HG03354 (cell line): ENCODE data around the gene RAB7B.

ENCODE experiments used
- ATAC-seq: cut with Tn5 transposase; IDR thresholded peaks from one replicate; pipeline ENCODE4 v1.9.1; 2021; ENCODE audit warnings: mild to moderate bottlenecking; ENCODE audit not compliant: unreplicated experiment, poor library complexity, severe bottlenecking

Gene RAB7B

GRCh38 chr1:206025283-206025820, 22.2 kb upstream of the RAB7B start:
- no peak for ATAC-seq

- no peak for ATAC-seq
Measured at GRCh38 chr1:206023695-206024094, 20.5 kb upstream of the RAB7B start, which contains the start of gene CTSE. Gene CTSE (minus strand): TSS chr1:206023895. CDS start chr1:206023791, 104 bp downstream.

GRCh38 chr1:206022766-206023165, 19.6 kb upstream of the RAB7B start:
- ATAC-seq = no peak

DNA sequence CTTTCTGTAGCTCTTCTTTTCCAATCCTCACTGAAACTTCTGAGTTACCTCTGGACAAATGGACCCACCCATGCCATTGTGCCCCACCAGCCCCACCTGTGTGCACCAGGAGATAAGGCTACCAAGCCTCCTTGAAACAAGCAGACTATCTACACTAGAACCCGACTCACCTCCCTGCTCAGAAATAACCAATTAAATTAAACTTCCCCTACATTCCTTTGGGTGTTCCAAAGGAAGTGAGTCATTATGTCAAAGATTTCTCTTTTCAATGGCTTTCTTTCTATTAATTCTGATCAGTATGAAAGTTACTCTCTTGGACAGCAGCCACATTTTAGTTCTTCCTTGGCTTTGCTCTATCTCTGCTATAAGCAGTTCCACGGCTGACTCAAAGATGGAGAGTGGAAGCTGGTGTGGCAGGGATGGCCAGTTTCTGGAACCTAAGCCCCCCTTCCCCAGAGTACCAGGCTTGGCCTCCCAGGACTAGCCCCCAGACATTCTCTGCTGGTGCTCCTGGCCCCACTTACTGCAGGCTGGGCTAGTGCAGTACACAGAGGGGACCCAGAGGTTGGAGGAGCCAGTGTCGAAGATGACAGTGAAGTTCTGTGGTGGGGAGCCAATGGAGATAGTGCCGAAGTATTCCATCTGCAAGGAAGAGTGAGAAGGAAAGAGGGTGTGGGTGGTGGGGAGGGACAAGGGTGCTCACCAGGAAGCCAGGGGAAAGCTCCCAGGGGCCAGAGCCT, 18.6 kb upstream of the RAB7B start:
- no peak for ATAC-seq

- no peak for ATAC-seq
Measured at GRCh38 chr1:206021008-206021625, 17.9 kb upstream of the RAB7B start.

GRCh38 chr1:206020393-206021007, 17.3 kb upstream of the RAB7B start:
- ATAC-seq = no peak

DNA sequence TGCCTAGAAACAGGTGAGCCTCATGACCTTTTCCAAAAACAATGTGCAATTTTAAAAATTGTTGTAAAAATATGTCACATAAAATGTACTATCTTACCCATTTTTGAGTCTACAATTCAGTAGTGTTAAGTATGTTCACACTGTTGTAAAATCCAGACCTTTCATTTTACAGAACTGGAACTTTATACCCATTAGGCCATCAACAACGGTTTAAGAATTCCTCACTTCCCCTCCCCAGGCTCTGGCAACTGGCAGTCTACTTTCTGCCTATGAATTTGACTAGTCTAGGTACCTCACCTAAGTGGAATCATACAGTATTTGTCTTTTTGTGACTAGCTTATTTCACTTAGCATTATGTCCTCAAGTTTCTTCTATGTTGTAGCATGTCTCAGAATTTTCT, 11.9 kb upstream of the RAB7B start:
- no peak for ATAC-seq

DNA sequence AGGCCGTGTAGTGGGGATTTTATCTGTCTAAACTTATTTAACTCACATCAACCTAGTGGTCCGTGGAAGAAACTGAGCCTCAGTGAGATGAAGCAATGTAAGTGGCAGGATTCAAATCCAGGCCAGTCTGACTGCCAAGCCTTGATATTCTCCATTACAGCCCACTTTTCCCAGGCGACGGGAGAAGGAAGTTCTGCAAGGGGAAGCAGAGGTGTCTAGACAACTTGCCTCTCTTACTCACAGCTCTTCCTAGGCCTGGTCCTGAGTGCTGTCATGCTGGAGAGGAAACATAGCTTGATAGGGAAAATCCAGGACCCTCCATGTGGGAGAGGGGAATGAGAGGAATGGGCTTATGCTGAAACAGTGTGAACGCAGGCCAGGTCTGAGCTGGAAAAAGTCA, 11.4 kb upstream of the RAB7B start:
- no peak for ATAC-seq

- no peak for ATAC-seq
Measured at GRCh38 chr1:206013026-206013795, 10.0 kb upstream of the RAB7B start.

DNA sequence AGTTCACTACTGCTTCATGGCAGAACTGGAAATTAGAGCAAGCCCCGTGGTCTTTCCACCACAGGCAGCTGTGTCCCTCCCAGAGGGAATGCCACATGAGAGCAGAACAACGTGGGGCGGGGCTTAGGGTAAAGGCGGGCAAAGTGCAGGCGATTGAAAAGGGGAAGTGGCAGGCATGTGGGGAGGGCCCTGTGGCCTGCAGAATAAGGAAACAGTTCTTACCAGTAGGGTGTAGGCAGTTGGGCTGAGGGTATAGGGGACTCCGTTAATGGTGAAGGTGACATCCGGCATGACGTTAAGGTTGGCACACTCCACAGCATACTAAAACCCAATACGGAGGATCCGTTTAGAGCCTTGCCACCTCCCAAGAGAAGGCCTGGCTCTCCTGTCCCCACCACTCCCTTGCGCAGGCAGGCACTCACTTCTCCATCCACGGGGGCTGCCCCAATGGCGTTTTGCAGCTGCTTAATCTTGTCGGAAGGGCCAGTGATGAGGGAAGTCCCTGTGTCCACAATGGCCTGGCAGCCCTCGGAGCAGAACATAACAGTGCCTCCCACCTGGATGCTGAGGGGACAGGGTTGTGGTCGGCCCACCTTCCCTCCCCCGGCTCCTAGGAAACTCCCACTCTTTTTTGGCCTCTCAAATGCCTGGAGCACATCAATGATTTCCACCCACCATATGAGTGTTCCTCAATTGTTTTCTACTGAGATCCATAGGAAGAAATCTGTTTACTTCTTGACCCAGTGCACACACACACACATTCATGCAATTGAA, 9.1 kb upstream of the RAB7B start:
- peak; percentile 98 for ATAC-seq

DNA sequence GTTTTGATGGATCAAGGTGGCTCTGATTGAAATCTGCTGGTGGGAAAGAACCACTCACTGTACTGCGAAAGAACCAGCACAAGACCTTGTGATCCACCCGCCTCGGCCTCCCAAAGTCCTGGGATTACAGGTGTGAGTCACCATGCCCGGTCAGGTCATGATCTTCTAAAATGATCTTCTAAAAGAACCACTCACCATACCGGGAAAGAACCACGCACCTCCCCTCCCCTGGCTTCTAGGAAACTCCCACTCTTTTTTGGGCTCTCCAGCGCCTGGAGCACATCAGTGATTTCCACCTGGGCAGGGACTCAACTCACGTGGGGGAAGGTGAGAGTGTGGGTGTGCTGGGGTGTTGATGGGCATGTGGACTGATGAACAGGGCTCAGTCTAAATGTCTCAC, 7.9 kb upstream of the RAB7B start:
- no peak for ATAC-seq

DNA sequence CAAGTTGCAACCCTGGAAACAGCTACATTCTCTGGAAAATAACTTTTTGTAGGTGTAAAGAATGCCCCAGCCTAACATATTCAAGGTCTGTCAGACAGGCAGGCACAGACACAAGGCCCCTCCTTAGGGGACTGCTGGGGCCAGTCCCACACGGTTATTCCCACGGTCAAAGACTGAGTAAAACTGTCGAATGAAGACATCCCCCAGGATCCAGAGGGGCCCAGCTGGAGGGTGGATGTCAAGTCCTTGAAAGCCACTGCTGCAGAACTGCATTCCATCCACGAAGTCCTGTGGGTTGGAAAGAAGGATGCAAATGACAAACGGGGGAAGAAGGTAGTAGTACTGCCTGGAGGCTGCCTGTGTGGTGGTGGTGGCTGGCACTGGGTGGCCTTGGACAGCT, 6.9 kb upstream of the RAB7B start:
- ATAC-seq = no peak

- no peak for ATAC-seq
Measured at GRCh38 chr1:206006946-206007345, 3.8 kb upstream of the RAB7B start.

GRCh38 chr1:206005778-206006180, 2.6 kb upstream of the RAB7B start:
- no peak for ATAC-seq

DNA sequence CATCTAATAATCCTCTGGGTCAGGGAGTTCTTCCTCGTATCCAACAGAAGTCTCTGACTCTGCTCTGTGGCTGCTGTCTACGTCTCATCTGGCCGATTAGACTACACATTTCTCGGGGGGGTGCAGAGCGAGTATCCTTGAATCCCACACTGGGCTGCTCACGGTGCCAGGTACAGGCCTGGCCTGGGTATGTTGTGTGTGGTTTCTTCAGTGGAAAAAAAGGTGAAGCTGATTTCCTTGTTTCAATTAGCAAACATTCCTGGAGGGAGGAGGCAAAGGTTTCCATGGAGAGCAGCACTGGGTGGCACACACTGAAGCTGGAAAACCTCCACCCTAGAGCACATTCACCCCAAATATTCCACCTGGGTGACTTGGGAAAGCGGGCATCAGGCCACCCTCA, 2.0 kb upstream of the RAB7B start:
- no peak for ATAC-seq

- no peak for ATAC-seq
Measured at GRCh38 chr1:206004826-206005225, 1.6 kb upstream of the RAB7B start.

DNA sequence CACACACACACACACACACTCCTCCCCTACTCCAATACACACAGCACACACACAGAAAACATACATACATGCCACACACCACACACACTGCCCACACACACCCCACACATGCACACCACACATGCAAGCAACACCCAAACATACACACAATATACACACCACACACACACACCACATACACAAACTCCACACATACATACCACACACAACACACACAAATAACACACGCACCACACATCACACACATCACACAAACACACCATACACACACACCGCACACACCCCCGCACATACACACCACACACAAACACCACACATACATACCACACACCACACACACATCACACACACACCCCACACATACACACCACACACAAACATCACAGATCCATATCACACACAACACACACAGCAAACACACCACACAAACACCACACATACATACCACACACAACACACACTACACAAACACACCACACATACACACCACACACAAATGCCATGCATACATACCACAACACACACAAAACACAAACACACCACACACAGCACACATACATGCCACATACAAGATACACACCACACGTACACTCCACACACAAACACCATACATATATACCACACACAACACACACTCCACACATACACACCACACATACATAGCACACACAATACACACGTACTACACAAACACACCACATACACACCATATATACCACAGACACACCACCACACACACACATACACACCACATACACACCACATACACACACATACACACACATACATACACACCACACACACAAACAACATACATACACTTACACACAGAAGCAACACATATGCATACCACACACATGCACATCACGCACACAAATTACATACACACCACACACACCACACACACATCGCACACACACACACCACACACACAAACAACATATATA, 932 bp upstream of the RAB7B start:
- no peak for ATAC-seq

GRCh38 chr1:206002160-206002559, 1.0 kb downstream of the RAB7B start:
- no peak for ATAC-seq
